GM10248 (cell line): Measurements from ENCODE around the gene KDM2A.
A peak's percentile ranks its signal among the peaks of the same experiment; 100 is the strongest.
"Not testable (repeated sequence)": the region's sequence is repeated elsewhere in the genome, so short reads cannot be mapped to it uniquely, and the experiment has no call there.

ENCODE experiments used
- CTCF ChIA-PET: fragments of 300-600 bp; sonication (Branson Sonifier 250); formaldehyde crosslinking; extraction: SDS; loops from one replicate; lab custom pipeline; 2021; ENCODE audit warnings: antibody characterized with exemption; lab: Yijun Ruan, JAX
- POLR2A ChIA-PET: fragments of 350-650 bp; sonication (Branson Sonifier 250); formaldehyde crosslinking; extraction: SDS; loops from one replicate; lab custom pipeline; 2020; ENCODE audit warnings: antibody characterized with exemption; lab: Yijun Ruan, JAX
- DNase-seq: peaks from one replicate; pipeline ENCODE4 v3.0.0; 2012; ENCODE audit errors: extremely low spot score
- CTCF ChIP-seq: IDR thresholded peaks from 2 replicates; pipeline ENCODE4 v1.5.1; 2012; ENCODE audit warnings: mild to moderate bottlenecking, low read depth; ENCODE audit errors: extremely low read depth, missing control alignments, control extremely low read depth

The KDM2A gene

GRCh38 chr11:67204822-67205221, 85.8 kb downstream of the KDM2A start:
- no peak for TF ChIP-seq CTCF
- POLR2A ChIA-PET: no interaction called here
- CTCF ChIA-PET: interaction anchor here (1.0 to 1.9 kb wide), 3 partner anchors 8 to 58 kb away, joined by 3 to 7 read pairs (median 4); no protein-coding TSS in a partner anchor
- DNase-seq: no peak

- DNase-seq, POLR2A ChIA-PET, CTCF ChIA-PET: not testable (repeated sequence)
Measured at GRCh38 chr11:67209222-67209621, 90.2 kb downstream of the KDM2A start.

GRCh38 chr11:67211656-67212436, 92.8 kb downstream of the KDM2A start:
- ChIA-PET CTCF (interaction anchor here (1.1 to 1.5 kb wide), 2 partner anchors 25 to 32 kb away, joined by 3 read pairs; no protein-coding TSS in a partner anchor), POLR2A (no interaction called here)
- no peak for DNase-seq
- TF ChIP-seq CTCF: no peak

GRCh38 chr11:67213178-67213621, 94.1 kb downstream of the KDM2A start:
- TF ChIP-seq CTCF: no peak
- CTCF ChIA-PET: interaction anchor here (1.0 kb wide), 1 partner anchor 23 kb away, joined by 3 read pairs; no protein-coding TSS in a partner anchor
- DNase-seq: peak; percentile 55
- POLR2A ChIA-PET: interaction anchor here (0.7 kb wide), 1 partner anchor 750 kb away, joined by 4 read pairs; no protein-coding TSS in a partner anchor

GRCh38 chr11:67227726-67228125, 108.7 kb downstream of the KDM2A start:
- TF ChIP-seq CTCF: no peak
- POLR2A ChIA-PET: no interaction called here
- DNase-seq: no peak
- CTCF ChIA-PET: interaction anchor here (0.8 to 2.1 kb wide), 2 partner anchors 12 to 90 kb away, joined by 3 to 8 read pairs; no protein-coding TSS in a partner anchor

- POLR2A ChIA-PET: no interaction called here
- no peak for TF ChIP-seq CTCF
- CTCF ChIA-PET: interaction anchor here (1.2 to 1.5 kb wide), 2 partner anchors 24 to 148 kb away, joined by 3 to 4 read pairs; no protein-coding TSS in a partner anchor
- DNase-seq: no peak
Measured at GRCh38 chr11:67230406-67230805, 111.3 kb downstream of the KDM2A start.

- CTCF ChIA-PET: interaction anchor here (1.2 to 1.5 kb wide), 2 partner anchors 25 to 149 kb away, joined by 3 to 4 read pairs; no protein-coding TSS in a partner anchor
- POLR2A ChIA-PET: no interaction called here
- TF ChIP-seq CTCF: no peak
- no peak for DNase-seq
Measured at GRCh38 chr11:67230886-67231285, 111.8 kb downstream of the KDM2A start.
